GM23338 (cell line): ENCODE data around the gene TMEM229B. TPM values are rescaled to one million over a fixed set of nuclear protein-coding genes. Genes with fewer than 3 reads are reported as not detected.

Source experiments
- ATAC-seq: fragments of 200-7000 bp; cut with Tn5 transposase; 3 replicates; pipeline ENCODE4 v1.9.1; 2020
- DNase-seq: peaks from one replicate; pipeline ENCODE4 v3.0.0-alpha.2; 2015; ENCODE audit warnings: low spot score
- H2AFZ ChIP-seq: fragments of 200-600 bp; sonication (generic); 2 replicates; pipeline ENCODE4 v1.8.0; 2016; ENCODE audit warnings: antibody characterized with exemption, mild to moderate bottlenecking, moderate library complexity
- H3F3A ChIP-seq: fragments of 200-600 bp; sonication (generic); replicated peaks from 2 replicates; pipeline ENCODE4 v1.8.0; 2017; ENCODE audit warnings: antibody characterized with exemption, mixed run types, low read depth
- H3K27ac ChIP-seq: fragments of 200-600 bp; sonication (generic); 2 replicates; pipeline ENCODE4 v1.6.1; 2016; ENCODE audit warnings: low read depth
- H3K27me3 ChIP-seq: fragments of 200-600 bp; sonication (generic); 2 replicates; pipeline ENCODE4 v1.8.0; 2016; ENCODE audit warnings: mild to moderate bottlenecking, mixed run types, moderate library complexity; ENCODE audit not compliant: insufficient read depth
- H3K36me3 ChIP-seq: fragments of 200-600 bp; sonication (generic); 2 replicates; pipeline ENCODE4 v1.8.0; 2016; ENCODE audit warnings: mild to moderate bottlenecking; ENCODE audit not compliant: insufficient read depth
- H3K4me1 ChIP-seq: fragments of 200-600 bp; sonication (generic); 2 replicates; pipeline ENCODE4 v1.8.0; 2016; ENCODE audit warnings: mild to moderate bottlenecking, moderate library complexity; ENCODE audit not compliant: insufficient read depth
- H3K4me2 ChIP-seq: fragments of 200-600 bp; sonication (generic); 2 replicates; pipeline ENCODE4 v1.7.1; 2017; ENCODE audit warnings: mixed run types
- H3K4me3 ChIP-seq: fragments of 200-600 bp; sonication (generic); 2 replicates; pipeline ENCODE4 v1.6.1; 2016; ENCODE audit warnings: mixed run types
- H3K79me2 ChIP-seq: fragments of 200-600 bp; sonication (generic); replicated peaks from 2 replicates; pipeline ENCODE4 v1.8.0; 2017; ENCODE audit warnings: mild to moderate bottlenecking; ENCODE audit not compliant: insufficient read depth
- H3K9me2 ChIP-seq: fragments of 200-600 bp; sonication (generic); 2 replicates; pipeline ENCODE4 v1.8.0; 2017; ENCODE audit not compliant: insufficient read depth
- H4K20me1 ChIP-seq: fragments of 200-600 bp; sonication (generic); replicated peaks from 2 replicates; pipeline ENCODE4 v1.8.0; 2017; ENCODE audit warnings: mild to moderate bottlenecking; ENCODE audit not compliant: insufficient read depth
- H3K27ac Mint-ChIP-seq: 2 replicates; pipeline ENCODE4 v1.8.0; 2020; ENCODE audit warnings: inconsistent platforms, mild to moderate bottlenecking, moderate library complexity, mixed read lengths
- H3K27me3 Mint-ChIP-seq: 3 replicates; pipeline ENCODE4 v1.8.0; 2022; ENCODE audit warnings: low read depth, mild to moderate bottlenecking, moderate library complexity, mixed read lengths, inconsistent platforms; ENCODE audit not compliant: insufficient read depth, poor library complexity
- H3K36me3 Mint-ChIP-seq: 3 replicates; pipeline ENCODE4 v1.8.0; 2021; ENCODE audit warnings: low read depth, mild to moderate bottlenecking, inconsistent platforms, moderate library complexity, mixed read lengths
- H3K4me1 Mint-ChIP-seq: 3 replicates; pipeline ENCODE4 v1.8.0; 2020; ENCODE audit warnings: mild to moderate bottlenecking, inconsistent platforms, mixed read lengths
- H3K4me3 Mint-ChIP-seq: 3 replicates; pipeline ENCODE4 v1.8.0; 2021; ENCODE audit warnings: moderate library complexity, mild to moderate bottlenecking, inconsistent platforms, mixed read lengths
- H3K9me3 Mint-ChIP-seq: 3 replicates; pipeline ENCODE4 v1.8.0; 2020; ENCODE audit warnings: moderate library complexity, mild to moderate bottlenecking, inconsistent platforms, mixed read lengths
- CREB1 ChIP-seq: fragments of 250-450 bp; sonication (Bioruptor Pico); IDR thresholded peaks from 2 replicates; pipeline ENCODE4 v1.5.0; 2020; ENCODE audit warnings: low read depth, mild to moderate bottlenecking, moderate library complexity
- EZH2 ChIP-seq: fragments of 200-600 bp; sonication (generic); IDR thresholded peaks from one replicate; pipeline ENCODE4 v1.8.0; 2017; ENCODE audit warnings: antibody characterized with exemption, mild to moderate bottlenecking, low read depth; ENCODE audit not compliant: unreplicated experiment
- EZH2phosphoT487 ChIP-seq: fragments of 200-600 bp; sonication (generic); IDR thresholded peaks from one replicate; pipeline ENCODE4 v1.8.1; 2018; ENCODE audit warnings: antibody characterized with exemption; ENCODE audit not compliant: unreplicated experiment
- JUNB ChIP-seq: IDR thresholded peaks from one replicate; pipeline ENCODE4 v1.6.1; 2016; ENCODE audit warnings: antibody characterized with exemption; ENCODE audit not compliant: unreplicated experiment
- NANOG ChIP-seq: IDR thresholded peaks from 2 replicates; pipeline ENCODE4 v1.6.1; 2016; ENCODE audit warnings: antibody characterized with exemption, borderline replicate concordance
- POLR2AphosphoS5 ChIP-seq: IDR thresholded peaks from 2 replicates; pipeline ENCODE4 v1.6.1; 2016; ENCODE audit warnings: antibody characterized with exemption, low read depth
- STAT1 ChIP-seq: IDR thresholded peaks from one replicate; pipeline ENCODE4 v1.6.1; 2016; ENCODE audit warnings: antibody characterized with exemption; ENCODE audit not compliant: unreplicated experiment
- ZNF114 ChIP-seq: fragments of 250-450 bp; sonication (Bioruptor Pico); IDR thresholded peaks from 2 replicates; pipeline ENCODE4 v1.5.0; 2020; ENCODE audit warnings: mild to moderate bottlenecking, moderate library complexity
- ZNF331 ChIP-seq: fragments of 250-450 bp; sonication (Bioruptor Pico); IDR thresholded peaks from 2 replicates; pipeline ENCODE4 v1.5.0; 2020; ENCODE audit warnings: low read depth, mild to moderate bottlenecking, moderate library complexity
- polyA plus RNA-seq: library from polyadenylated mRNA; unstranded; fragments of >200 nt; fragmentation: Nextera tagmentation; extraction: Ambion mirVana; gene quantifications from 2 replicates; pipeline ENCODE4 v1.2.1, GENCODE V29; 2016
- total RNA-seq: library from RNA; depleted of rRNA; stranded (reverse); fragments of >200 nt; shearing (Covaris generic); gene quantifications from 2 replicates; pipeline ENCODE4 v1.2.3, GENCODE V29; 2014
- TF ChIP-seq, protein P1 (sequence below): IDR thresholded peaks from one replicate; pipeline ENCODE4 v1.6.1; 2018; ENCODE audit warnings: antibody characterized with exemption; ENCODE audit not compliant: unreplicated experiment
- TF ChIP-seq, protein P2 (sequence below): fragments of 250-450 bp; sonication (Bioruptor Pico); IDR thresholded peaks from 2 replicates; pipeline ENCODE4 v1.5.0; 2020; ENCODE audit warnings: mild to moderate bottlenecking, moderate library complexity
- TF ChIP-seq, protein P3 (sequence below), 2 experiments: fragments of 200-600 bp in 1 of 2; sonication (generic) in 1 of 2; conservative IDR thresholded peaks; 2 replicates each; pipeline versions ENCODE4 v1.5.1 to v1.6.1; 2016 to 2017; ENCODE audit warnings: antibody characterized with exemption in 2 of 2, low read depth in 2 of 2, mild to moderate bottlenecking in 2 of 2, moderate library complexity in 1 of 2
- TF ChIP-seq, protein P4 (sequence below): IDR thresholded peaks from 2 replicates; pipeline ENCODE4 v1.6.1; 2016; ENCODE audit warnings: antibody characterized with exemption

The TMEM229B gene
- total and polyA plus RNA-seq, 2 experiments from 2014 or later, result 0.42 to 2.4 TPM

DNA sequence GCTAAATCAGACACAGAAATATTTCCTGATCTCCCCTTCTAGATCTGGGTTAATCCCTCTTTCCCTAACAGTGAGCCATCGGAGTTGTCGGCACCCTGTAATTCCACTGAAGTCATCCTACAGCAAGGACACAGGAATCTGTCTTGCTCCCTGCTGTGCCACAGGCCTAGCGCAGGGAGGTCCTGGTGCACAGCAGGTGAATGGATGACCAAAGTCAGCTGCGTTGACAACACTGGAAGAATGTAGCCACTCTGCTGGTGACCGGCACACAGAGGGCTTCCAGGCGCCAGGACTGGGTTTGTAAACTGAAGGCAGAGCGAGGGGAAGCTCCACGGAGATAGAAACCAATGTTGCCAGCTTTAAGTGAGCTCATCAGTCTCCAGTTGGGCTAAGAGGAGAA, 23.6 kb downstream of the TMEM229B start:
- H3K79me2 ChIP-seq, result no peaks in the 10 kb centered on the region
- no peak overlapping the region for H3K4me2 ChIP-seq
- no peaks in the 10 kb centered on the region for H3F3A ChIP-seq
- no peaks in the 10 kb centered on the region for H3K36me3 Mint-ChIP-seq
- no peak for DNase-seq
- H3K4me1 ChIP-seq, result no peaks in the 10 kb centered on the region
- ATAC-seq, result peak; percentile 16; the same call in 2 of the 3 replicates
- no peaks in the 10 kb centered on the region for H3K27me3 ChIP-seq
- no peak overlapping the region for H3K27ac Mint-ChIP-seq
- H3K9me3 Mint-ChIP-seq, result no peaks in the 10 kb centered on the region
- no peaks in the 10 kb centered on the region for H3K9me2 ChIP-seq
- H3K36me3 ChIP-seq, result no peaks in the 10 kb centered on the region
- no peak overlapping the region for H3K27ac ChIP-seq
- H3K4me3 Mint-ChIP-seq, result no peak overlapping the region
- H3K4me3 ChIP-seq, result no peak overlapping the region
- H3K27me3 Mint-ChIP-seq, result peaks cover 4% of the 10 kb centered on the region
- TF ChIP-seq CREB1 (CRISPR knock-in tag), result no peak
- no peak for TF ChIP-seq JUNB
- TF ChIP-seq, protein P1, sequence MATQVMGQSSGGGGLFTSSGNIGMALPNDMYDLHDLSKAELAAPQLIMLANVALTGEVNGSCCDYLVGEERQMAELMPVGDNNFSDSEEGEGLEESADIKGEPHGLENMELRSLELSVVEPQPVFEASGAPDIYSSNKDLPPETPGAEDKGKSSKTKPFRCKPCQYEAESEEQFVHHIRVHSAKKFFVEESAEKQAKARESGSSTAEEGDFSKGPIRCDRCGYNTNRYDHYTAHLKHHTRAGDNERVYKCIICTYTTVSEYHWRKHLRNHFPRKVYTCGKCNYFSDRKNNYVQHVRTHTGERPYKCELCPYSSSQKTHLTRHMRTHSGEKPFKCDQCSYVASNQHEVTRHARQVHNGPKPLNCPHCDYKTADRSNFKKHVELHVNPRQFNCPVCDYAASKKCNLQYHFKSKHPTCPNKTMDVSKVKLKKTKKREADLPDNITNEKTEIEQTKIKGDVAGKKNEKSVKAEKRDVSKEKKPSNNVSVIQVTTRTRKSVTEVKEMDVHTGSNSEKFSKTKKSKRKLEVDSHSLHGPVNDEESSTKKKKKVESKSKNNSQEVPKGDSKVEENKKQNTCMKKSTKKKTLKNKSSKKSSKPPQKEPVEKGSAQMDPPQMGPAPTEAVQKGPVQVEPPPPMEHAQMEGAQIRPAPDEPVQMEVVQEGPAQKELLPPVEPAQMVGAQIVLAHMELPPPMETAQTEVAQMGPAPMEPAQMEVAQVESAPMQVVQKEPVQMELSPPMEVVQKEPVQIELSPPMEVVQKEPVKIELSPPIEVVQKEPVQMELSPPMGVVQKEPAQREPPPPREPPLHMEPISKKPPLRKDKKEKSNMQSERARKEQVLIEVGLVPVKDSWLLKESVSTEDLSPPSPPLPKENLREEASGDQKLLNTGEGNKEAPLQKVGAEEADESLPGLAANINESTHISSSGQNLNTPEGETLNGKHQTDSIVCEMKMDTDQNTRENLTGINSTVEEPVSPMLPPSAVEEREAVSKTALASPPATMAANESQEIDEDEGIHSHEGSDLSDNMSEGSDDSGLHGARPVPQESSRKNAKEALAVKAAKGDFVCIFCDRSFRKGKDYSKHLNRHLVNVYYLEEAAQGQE, result no peak
- no peak for TF ChIP-seq ZNF331 (CRISPR knock-in tag)
- no peak for TF ChIP-seq EZH2phosphoT487
- TF ChIP-seq, protein P2, sequence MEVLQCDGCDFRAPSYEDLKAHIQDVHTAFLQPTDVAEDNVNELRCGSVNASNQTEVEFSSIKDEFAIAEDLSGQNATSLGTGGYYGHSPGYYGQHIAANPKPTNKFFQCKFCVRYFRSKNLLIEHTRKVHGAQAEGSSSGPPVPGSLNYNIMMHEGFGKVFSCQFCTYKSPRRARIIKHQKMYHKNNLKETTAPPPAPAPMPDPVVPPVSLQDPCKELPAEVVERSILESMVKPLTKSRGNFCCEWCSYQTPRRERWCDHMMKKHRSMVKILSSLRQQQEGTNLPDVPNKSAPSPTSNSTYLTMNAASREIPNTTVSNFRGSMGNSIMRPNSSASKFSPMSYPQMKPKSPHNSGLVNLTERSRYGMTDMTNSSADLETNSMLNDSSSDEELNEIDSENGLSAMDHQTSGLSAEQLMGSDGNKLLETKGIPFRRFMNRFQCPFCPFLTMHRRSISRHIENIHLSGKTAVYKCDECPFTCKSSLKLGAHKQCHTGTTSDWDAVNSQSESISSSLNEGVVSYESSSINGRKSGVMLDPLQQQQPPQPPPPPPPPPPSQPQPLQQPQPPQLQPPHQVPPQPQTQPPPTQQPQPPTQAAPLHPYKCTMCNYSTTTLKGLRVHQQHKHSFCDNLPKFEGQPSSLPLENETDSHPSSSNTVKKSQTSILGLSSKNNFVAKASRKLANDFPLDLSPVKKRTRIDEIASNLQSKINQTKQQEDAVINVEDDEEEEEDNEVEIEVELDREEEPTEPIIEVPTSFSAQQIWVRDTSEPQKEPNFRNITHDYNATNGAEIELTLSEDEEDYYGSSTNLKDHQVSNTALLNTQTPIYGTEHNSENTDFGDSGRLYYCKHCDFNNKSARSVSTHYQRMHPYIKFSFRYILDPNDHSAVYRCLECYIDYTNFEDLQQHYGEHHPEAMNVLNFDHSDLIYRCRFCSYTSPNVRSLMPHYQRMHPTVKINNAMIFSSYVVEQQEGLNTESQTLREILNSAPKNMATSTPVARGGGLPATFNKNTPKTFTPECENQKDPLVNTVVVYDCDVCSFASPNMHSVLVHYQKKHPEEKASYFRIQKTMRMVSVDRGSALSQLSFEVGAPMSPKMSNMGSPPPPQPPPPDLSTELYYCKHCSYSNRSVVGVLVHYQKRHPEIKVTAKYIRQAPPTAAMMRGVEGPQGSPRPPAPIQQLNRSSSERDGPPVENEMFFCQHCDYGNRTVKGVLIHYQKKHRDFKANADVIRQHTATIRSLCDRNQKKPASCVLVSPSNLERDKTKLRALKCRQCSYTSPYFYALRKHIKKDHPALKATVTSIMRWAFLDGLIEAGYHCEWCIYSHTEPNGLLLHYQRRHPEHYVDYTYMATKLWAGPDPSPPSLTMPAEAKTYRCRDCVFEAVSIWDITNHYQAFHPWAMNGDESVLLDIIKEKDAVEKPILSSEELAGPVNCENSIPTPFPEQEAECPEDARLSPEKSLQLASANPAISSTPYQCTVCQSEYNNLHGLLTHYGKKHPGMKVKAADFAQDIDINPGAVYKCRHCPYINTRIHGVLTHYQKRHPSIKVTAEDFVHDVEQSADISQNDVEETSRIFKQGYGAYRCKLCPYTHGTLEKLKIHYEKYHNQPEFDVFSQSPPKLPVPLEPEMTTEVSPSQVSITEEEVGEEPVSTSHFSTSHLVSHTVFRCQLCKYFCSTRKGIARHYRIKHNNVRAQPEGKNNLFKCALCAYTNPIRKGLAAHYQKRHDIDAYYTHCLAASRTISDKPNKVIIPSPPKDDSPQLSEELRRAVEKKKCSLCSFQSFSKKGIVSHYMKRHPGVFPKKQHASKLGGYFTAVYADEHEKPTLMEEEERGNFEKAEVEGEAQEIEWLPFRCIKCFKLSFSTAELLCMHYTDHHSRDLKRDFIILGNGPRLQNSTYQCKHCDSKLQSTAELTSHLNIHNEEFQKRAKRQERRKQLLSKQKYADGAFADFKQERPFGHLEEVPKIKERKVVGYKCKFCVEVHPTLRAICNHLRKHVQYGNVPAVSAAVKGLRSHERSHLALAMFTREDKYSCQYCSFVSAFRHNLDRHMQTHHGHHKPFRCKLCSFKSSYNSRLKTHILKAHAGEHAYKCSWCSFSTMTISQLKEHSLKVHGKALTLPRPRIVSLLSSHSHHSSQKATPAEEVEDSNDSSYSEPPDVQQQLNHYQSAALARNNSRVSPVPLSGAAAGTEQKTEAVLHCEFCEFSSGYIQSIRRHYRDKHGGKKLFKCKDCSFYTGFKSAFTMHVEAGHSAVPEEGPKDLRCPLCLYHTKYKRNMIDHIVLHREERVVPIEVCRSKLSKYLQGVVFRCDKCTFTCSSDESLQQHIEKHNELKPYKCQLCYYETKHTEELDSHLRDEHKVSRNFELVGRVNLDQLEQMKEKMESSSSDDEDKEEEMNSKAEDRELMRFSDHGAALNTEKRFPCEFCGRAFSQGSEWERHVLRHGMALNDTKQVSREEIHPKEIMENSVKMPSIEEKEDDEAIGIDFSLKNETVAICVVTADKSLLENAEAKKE (CRISPR knock-in tag), result no peak
- TF ChIP-seq NANOG, result no peak
- TF ChIP-seq, protein P3, sequence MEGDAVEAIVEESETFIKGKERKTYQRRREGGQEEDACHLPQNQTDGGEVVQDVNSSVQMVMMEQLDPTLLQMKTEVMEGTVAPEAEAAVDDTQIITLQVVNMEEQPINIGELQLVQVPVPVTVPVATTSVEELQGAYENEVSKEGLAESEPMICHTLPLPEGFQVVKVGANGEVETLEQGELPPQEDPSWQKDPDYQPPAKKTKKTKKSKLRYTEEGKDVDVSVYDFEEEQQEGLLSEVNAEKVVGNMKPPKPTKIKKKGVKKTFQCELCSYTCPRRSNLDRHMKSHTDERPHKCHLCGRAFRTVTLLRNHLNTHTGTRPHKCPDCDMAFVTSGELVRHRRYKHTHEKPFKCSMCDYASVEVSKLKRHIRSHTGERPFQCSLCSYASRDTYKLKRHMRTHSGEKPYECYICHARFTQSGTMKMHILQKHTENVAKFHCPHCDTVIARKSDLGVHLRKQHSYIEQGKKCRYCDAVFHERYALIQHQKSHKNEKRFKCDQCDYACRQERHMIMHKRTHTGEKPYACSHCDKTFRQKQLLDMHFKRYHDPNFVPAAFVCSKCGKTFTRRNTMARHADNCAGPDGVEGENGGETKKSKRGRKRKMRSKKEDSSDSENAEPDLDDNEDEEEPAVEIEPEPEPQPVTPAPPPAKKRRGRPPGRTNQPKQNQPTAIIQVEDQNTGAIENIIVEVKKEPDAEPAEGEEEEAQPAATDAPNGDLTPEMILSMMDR (conservative IDR thresholded peaks at IDR 0.05; ENCODE audit: low read depth in 2 of 2), result no peak
- TF ChIP-seq ZNF114 (CRISPR knock-in tag), result no peak
- TF ChIP-seq, protein P4, sequence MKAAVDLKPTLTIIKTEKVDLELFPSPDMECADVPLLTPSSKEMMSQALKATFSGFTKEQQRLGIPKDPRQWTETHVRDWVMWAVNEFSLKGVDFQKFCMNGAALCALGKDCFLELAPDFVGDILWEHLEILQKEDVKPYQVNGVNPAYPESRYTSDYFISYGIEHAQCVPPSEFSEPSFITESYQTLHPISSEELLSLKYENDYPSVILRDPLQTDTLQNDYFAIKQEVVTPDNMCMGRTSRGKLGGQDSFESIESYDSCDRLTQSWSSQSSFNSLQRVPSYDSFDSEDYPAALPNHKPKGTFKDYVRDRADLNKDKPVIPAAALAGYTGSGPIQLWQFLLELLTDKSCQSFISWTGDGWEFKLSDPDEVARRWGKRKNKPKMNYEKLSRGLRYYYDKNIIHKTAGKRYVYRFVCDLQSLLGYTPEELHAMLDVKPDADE, result no peak
- TF ChIP-seq STAT1, result no peak
- no peak for TF ChIP-seq EZH2
- TF ChIP-seq POLR2AphosphoS5, result no peak
- peaks cover 12% of the 10 kb centered on the region for H3K4me1 Mint-ChIP-seq
- H2AFZ ChIP-seq, result peak overlapping the region; percentile 76
- no peaks in the 10 kb centered on the region for H4K20me1 ChIP-seq
